ENCODE results near the gene TBC1D22A. TPM values are rescaled to one million over a fixed set of nuclear protein-coding genes. Genes with fewer than 3 reads are reported as not detected.

Gene TBC1D22A
- total and polyA plus RNA-seq, 9 of the 15 experiments (the other 6 are each of a cell fraction or from before 2014, with no cell fraction given): 0.20 to 11.5 (median 5.2) TPM

DNA sequence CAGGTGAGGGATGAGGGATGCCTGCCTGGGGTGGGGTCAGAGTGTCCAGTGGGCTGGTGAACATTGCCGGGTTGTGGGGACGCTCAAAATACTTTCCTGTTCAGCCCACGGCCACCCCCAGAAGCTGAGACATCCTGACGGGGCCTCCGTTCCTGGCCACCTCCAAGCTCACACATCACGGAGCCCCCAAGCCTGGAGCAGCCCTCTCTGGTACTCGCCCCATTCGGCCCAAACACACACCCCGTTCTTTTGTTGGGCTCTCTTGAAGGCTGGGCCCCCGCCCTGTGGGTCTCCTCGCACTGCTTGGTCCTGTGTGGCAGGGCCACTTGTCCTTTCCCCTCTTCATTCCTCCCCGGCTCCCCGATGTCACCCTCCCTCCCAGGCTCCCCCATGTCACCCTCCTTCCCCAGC lies 442.6 kb downstream of the TBC1D22A start:
- intact Hi-C loops (cut with micrococcal nuclease) (no loop called here), in situ Hi-C loops (cut with MboI) (no loop called here)
- ATAC-seq (no peak), DNase-seq (ENCODE audit: extremely low read depth in 1 of 4, low spot score in 3 of 4) (no peak), FAIRE-seq (no peak)
- Histone ChIP-seq H3K36me3 (ENCODE audit: control insufficient read depth, insufficient read depth, low read length) (no peaks in the 10 kb centered on the region), H3K79me2 (ENCODE audit: control insufficient read depth, insufficient read depth, low read length) (no peaks in the 10 kb centered on the region), H3K4me2 (ENCODE audit: insufficient read depth, low read length) (no peak overlapping the region), H4K20me1 (replicated peaks; ENCODE audit: control insufficient read depth, insufficient read depth, low read length) (0 out of 2 replicates have a peak, but pooled peaks cover 3% of the 10 kb centered on the region), H3K9me3 (replicated peaks; ENCODE audit: control insufficient read depth, insufficient read depth, low read depth, low read length) (no peaks in the 10 kb centered on the region), H3K27ac (ENCODE audit: extremely low read depth, low read depth, low read length) (no peak overlapping the region), H3K9ac (ENCODE audit: insufficient read depth in 1 of 2, low read depth in 2 of 2, low read length in 2 of 2) (no peak overlapping the region), H3K4me1 (replicated peaks in 1 of 2; ENCODE audit: control insufficient read depth in 2 of 2, insufficient read depth in 2 of 2, low read length in 2 of 2) (no peaks in the 10 kb centered on the region; a peak in 1 of 5 replicates), H3K9me1 (ENCODE audit: control insufficient read depth, insufficient read depth, low read length) (no peaks in the 10 kb centered on the region), H2AFZ (ENCODE audit: low read depth, low read length) (no peak overlapping the region), H3K27me3 (ENCODE audit: control insufficient read depth in 2 of 2, insufficient read depth in 2 of 2, low read length in 2 of 2) (peaks cover 10 to 29% of the 10 kb centered on the region in 2 experiments; a peak in 3 of 5 replicates), H3K4me3 (no peak overlapping the region)
- 0% methylated on average over 3 of the region's 13 CpGs for WGBS (ENCODE audit: insufficient coverage, low coverage, missing lambda C conversion rate)
- BruUV-seq (replicated peaks): no TSS peak
- CTCF ChIA-PET (ENCODE audit: low intra/inter-chr PET ratio): no interaction called here
- POLR2A ChIA-PET: no interaction called here
- TF ChIP-seq, protein P1, sequence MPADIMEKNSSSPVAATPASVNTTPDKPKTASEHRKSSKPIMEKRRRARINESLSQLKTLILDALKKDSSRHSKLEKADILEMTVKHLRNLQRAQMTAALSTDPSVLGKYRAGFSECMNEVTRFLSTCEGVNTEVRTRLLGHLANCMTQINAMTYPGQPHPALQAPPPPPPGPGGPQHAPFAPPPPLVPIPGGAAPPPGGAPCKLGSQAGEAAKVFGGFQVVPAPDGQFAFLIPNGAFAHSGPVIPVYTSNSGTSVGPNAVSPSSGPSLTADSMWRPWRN (IDR thresholded peaks at IDR 0.05; ENCODE audit: low read depth): no peak
- TF ChIP-seq DMBX1 (CRISPR knock-in tag; IDR thresholded peaks at IDR 0.05; ENCODE audit: borderline replicate concordance) (no peak), MBD1 (CRISPR knock-in tag; IDR thresholded peaks at IDR 0.05) (no peak), ZNF184 (CRISPR knock-in tag; IDR thresholded peaks at IDR 0.05) (no peak), TEAD2 (tag; IDR thresholded peaks at IDR 0.05) (no peak), ZNF518B (CRISPR knock-in tag; IDR thresholded peaks at IDR 0.05) (no peak), ZNF140 (CRISPR knock-in tag; IDR thresholded peaks at IDR 0.05) (no peak), ZNF639 (CRISPR knock-in tag; conservative IDR thresholded peaks at IDR 0.05 in 1 of 2, IDR thresholded peaks at IDR 0.05 in 1 of 2) (no peak), MCM2 (IDR thresholded peaks at IDR 0.05; ENCODE audit: low read depth) (no peak), CBFA2T2 (conservative IDR thresholded peaks at IDR 0.05) (no peak), SIX5 (IDR thresholded peaks at IDR 0.05; ENCODE audit: borderline replicate concordance in 1 of 2, insufficient read depth in 1 of 2, low read depth in 1 of 2, low read length in 2 of 2) (no peak), JUN (IDR thresholded peaks at IDR 0.05; ENCODE audit: borderline replicate concordance, low read depth, low read length) (no peak), JUN (CRISPR knock-in tag; IDR thresholded peaks at IDR 0.05; ENCODE audit: borderline replicate concordance) (no peak)

Data from K562 (cell line).